ENCODE measurements around the gene MYADM.

- TF ChIP-seq ZNF589 (CRISPR knock-in tag; conservative IDR thresholded peaks at IDR 0.05) (no peak), POLR2A (IDR thresholded peaks at IDR 0.05; ENCODE audit: insufficient read depth in 1 of 2, low read depth in 2 of 2, low read length in 2 of 2) (peak in 1 of 2 experiments; percentile 49; a peak in 2 of 4 replicates), USF2 (IDR thresholded peaks at IDR 0.05; ENCODE audit: low read depth, low read length) (no peak), USF2 (CRISPR knock-in tag; IDR thresholded peaks at IDR 0.05; ENCODE audit: borderline replicate concordance) (no peak), JUN (CRISPR knock-in tag; IDR thresholded peaks at IDR 0.05) (no peak), SMC3 (IDR thresholded peaks at IDR 0.05; ENCODE audit: low read length) (no peak)
Measured at GRCh38 chr19:53870485-53870844, 2.8 kb downstream of the MYADM start.

Data from HepG2 (cell line).